Loucy (cell line): Measurements from ENCODE around the gene SASH3.

Experiments
- H2AFZ ChIP-seq: fragments of 200-600 bp; sonication (generic); 2 replicates; pipeline ENCODE4 v1.6.0; 2016; ENCODE audit warnings: antibody characterized with exemption, mild to moderate bottlenecking, low read length, moderate library complexity
- H3F3A ChIP-seq: fragments of 200-600 bp; 2 replicates; pipeline ENCODE4 v1.6.0; 2016; ENCODE audit warnings: antibody characterized with exemption, low read depth, mild to moderate bottlenecking
- H3K27me3 ChIP-seq: fragments of 200-600 bp; sonication (generic); 2 replicates; pipeline ENCODE4 v1.6.1; 2014; ENCODE audit warnings: low read length, mild to moderate bottlenecking; ENCODE audit not compliant: insufficient read depth, poor library complexity, severe bottlenecking
- H3K36me3 ChIP-seq: fragments of 200-600 bp; sonication (generic); 2 replicates; pipeline ENCODE4 v1.6.1; 2016; ENCODE audit warnings: low read length; ENCODE audit not compliant: insufficient read depth
- H3K4me1 ChIP-seq: fragments of 200-600 bp; sonication (generic); 2 replicates; pipeline ENCODE4 v1.5.1; 2014; ENCODE audit warnings: low read length, mild to moderate bottlenecking; ENCODE audit not compliant: insufficient read depth, poor library complexity, severe bottlenecking
- H3K4me2 ChIP-seq: fragments of 200-600 bp; sonication (generic); 2 replicates; pipeline ENCODE4 v1.6.0; 2014; ENCODE audit warnings: antibody characterized with exemption, low read length, low read depth, mild to moderate bottlenecking; ENCODE audit not compliant: poor library complexity, severe bottlenecking
- H3K4me3 ChIP-seq: fragments of 200-600 bp; sonication (generic); 2 replicates; pipeline ENCODE4 v1.5.1; 2014; ENCODE audit warnings: low read length, mild to moderate bottlenecking, mixed read lengths; ENCODE audit not compliant: poor library complexity, severe bottlenecking
- H3K79me2 ChIP-seq: fragments of 200-600 bp; sonication (generic); 2 replicates; pipeline ENCODE4 v1.6.1; 2014; ENCODE audit warnings: low read length; ENCODE audit not compliant: insufficient read depth
- H3K9ac ChIP-seq: fragments of 200-600 bp; sonication (generic); 2 replicates; pipeline ENCODE4 v1.6.0; 2014; ENCODE audit warnings: mild to moderate bottlenecking, low read depth, low read length, moderate library complexity; ENCODE audit not compliant: poor library complexity, severe bottlenecking
- H3K9me2 ChIP-seq: fragments of 200-600 bp; sonication (generic); replicated peaks from 2 replicates; pipeline ENCODE4 v1.6.1; 2016; ENCODE audit warnings: low read depth, low read length, mixed read lengths
- H3K9me3 ChIP-seq: fragments of 200-600 bp; sonication (generic); 2 replicates; pipeline ENCODE4 v1.6.1; 2014; ENCODE audit warnings: mild to moderate bottlenecking, antibody characterized with exemption, low read length, low read depth; ENCODE audit not compliant: insufficient read depth
- H4K20me1 ChIP-seq: fragments of 200-600 bp; sonication (generic); 2 replicates; pipeline ENCODE4 v1.6.0; 2014; ENCODE audit warnings: antibody characterized with exemption, low read length, mild to moderate bottlenecking; ENCODE audit not compliant: insufficient read depth, poor library complexity, severe bottlenecking
- EZH2phosphoT487 ChIP-seq: fragments of 200-600 bp; IDR thresholded peaks from 2 replicates; pipeline ENCODE4 v1.6.1; 2018; ENCODE audit warnings: antibody characterized with exemption, mild to moderate bottlenecking, moderate library complexity, borderline replicate concordance
- TF ChIP-seq, protein P1 (sequence below): fragments of 200-600 bp; sonication (generic); conservative IDR thresholded peaks from 2 replicates; pipeline ENCODE4 v1.5.1; 2014; ENCODE audit warnings: mild to moderate bottlenecking, antibody characterized with exemption, low read length

The SASH3 gene

DNA sequence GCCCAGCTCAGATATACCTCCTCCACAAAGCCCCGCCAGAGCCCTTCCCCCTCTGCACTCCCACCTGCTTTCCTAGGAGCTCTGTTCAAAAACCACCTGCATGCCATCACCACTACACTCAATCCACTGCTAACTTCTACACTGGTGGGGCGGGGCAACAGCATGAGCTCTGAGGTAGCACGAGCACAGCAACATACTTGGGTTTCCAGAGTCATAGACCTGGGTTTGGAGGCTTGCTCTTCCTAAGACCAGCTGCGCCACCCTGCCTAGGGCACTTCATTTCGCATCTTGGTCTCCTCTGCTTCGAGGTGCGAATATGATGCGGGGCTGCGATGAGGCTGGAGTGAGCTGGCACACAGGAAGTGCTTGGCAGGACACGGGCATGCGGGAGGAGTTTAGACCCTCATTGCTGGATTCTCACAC, 3.6 kb downstream of the SASH3 start:
- Histone ChIP-seq H3K27me3 (peaks cover 8% of the 10 kb centered on the region), H3F3A (peaks cover 3% of the 10 kb centered on the region; the same call in 1 of the 2 replicates), H2AFZ (no peak overlapping the region), H3K9me3 (no peaks in the 10 kb centered on the region), H4K20me1 (peaks cover 59% of the 10 kb centered on the region), H3K4me2 (peak overlapping the region; percentile 87), H3K9me2 (no peaks in the 10 kb centered on the region), H3K79me2 (peaks cover 98% of the 10 kb centered on the region), H3K4me3 (peak overlapping the region; percentile 96), H3K36me3 (peaks cover 29% of the 10 kb centered on the region), H3K4me1 (peaks cover 39% of the 10 kb centered on the region), H3K9ac (peak overlapping the region; percentile 95)
- TF ChIP-seq, protein P1, sequence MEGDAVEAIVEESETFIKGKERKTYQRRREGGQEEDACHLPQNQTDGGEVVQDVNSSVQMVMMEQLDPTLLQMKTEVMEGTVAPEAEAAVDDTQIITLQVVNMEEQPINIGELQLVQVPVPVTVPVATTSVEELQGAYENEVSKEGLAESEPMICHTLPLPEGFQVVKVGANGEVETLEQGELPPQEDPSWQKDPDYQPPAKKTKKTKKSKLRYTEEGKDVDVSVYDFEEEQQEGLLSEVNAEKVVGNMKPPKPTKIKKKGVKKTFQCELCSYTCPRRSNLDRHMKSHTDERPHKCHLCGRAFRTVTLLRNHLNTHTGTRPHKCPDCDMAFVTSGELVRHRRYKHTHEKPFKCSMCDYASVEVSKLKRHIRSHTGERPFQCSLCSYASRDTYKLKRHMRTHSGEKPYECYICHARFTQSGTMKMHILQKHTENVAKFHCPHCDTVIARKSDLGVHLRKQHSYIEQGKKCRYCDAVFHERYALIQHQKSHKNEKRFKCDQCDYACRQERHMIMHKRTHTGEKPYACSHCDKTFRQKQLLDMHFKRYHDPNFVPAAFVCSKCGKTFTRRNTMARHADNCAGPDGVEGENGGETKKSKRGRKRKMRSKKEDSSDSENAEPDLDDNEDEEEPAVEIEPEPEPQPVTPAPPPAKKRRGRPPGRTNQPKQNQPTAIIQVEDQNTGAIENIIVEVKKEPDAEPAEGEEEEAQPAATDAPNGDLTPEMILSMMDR: no peak
- TF ChIP-seq EZH2phosphoT487: no peak

DNA sequence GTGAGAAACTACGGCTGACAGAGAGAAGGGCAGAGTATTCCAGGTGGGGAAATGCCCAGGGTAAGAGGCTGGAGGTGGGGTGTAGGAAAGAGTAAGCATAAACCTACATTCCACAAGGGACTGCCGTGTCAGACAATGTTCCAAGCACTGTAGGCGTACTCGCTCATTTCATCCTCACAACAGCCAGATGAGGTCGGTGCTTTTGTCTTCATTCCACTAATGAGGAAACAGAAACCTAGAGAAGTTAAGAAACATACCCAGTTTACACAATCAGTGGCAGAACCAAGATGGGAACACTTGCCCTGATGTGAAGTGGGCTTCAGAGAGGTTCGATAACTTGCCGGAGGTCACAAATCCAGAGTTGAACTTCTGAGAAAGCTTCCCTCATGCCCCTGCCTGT, 4.6 kb downstream of the SASH3 start:
- peaks cover 3% of the 10 kb centered on the region; the same call in 1 of the 2 replicates for H3F3A ChIP-seq
- H4K20me1 ChIP-seq: peaks cover 61% of the 10 kb centered on the region
- H3K79me2 ChIP-seq: peaks cover 97% of the 10 kb centered on the region
- H3K4me3 ChIP-seq: peak overlapping the region; percentile 96
- peak overlapping the region; percentile 87 for H3K4me2 ChIP-seq
- TF ChIP-seq, protein P1: no peak
- no peak for TF ChIP-seq EZH2phosphoT487
- H3K27me3 ChIP-seq: peaks cover 8% of the 10 kb centered on the region
- no peaks in the 10 kb centered on the region for H3K9me3 ChIP-seq
- peak overlapping the region; percentile 95 for H3K9ac ChIP-seq
- no peaks in the 10 kb centered on the region for H3K9me2 ChIP-seq
- peaks cover 28% of the 10 kb centered on the region for H3K4me1 ChIP-seq
- H2AFZ ChIP-seq: no peak overlapping the region
- peaks cover 32% of the 10 kb centered on the region for H3K36me3 ChIP-seq

DNA sequence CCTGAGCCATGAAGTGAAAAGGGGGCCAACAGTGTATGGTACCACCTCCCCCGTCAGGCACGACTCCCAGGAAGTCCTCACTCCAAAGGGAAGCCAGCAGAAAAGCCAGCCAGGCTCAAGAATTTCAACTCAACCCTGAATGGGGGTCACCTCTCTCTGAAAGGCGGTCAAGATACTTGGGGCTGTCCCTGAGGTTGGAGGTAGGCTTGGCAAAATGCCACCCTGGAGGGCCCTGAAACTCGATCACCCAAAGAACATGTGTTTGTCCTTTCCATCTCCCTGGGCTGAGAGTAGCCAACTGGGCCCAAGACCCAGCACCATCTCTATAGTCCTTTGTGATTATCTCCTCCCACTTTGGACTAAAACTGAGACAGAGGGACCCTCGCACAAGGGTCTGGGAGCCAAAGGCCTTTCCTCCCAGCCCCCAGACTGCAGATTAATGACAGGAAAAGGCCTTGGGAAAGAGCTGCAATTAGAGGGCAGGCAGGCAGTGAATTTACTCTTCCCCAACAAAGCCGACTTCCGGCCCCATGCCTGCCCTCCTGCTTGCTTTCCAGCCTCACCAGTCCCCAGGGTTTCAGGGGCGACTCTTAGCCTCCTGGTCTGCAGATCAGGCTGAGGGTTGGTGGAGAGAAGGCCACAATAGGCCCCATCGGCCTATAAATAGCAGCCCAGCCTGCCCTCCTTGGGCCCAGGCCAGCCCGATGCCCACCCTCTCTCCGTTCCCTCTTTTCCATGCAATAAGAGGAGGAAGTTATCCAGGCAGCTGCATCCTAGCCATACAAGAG, 5.6 kb downstream of the SASH3 start:
- peaks cover 95% of the 10 kb centered on the region for H3K79me2 ChIP-seq
- peaks cover 37% of the 10 kb centered on the region for H3K36me3 ChIP-seq
- peaks cover 27% of the 10 kb centered on the region for H3K4me1 ChIP-seq
- H2AFZ ChIP-seq: no peak overlapping the region
- peaks cover 70% of the 10 kb centered on the region for H4K20me1 ChIP-seq
- peak overlapping the region; percentile 95 for H3K9ac ChIP-seq
- no peaks in the 10 kb centered on the region for H3K9me2 ChIP-seq
- H3K4me2 ChIP-seq: peak overlapping the region; percentile 87
- H3K4me3 ChIP-seq: peak overlapping the region; percentile 96
- H3K27me3 ChIP-seq: peaks cover 4% of the 10 kb centered on the region
- H3K9me3 ChIP-seq: no peaks in the 10 kb centered on the region
- H3F3A ChIP-seq: peaks cover 3% of the 10 kb centered on the region; the same call in 1 of the 2 replicates
- TF ChIP-seq, protein P1: no peak
- no peak for TF ChIP-seq EZH2phosphoT487
